Left lung (tissue), 10 donors: ENCODE measurements around the gene FAXDC2. TPM values are rescaled to one million over a fixed set of nuclear protein-coding genes. Genes with fewer than 3 reads are reported as not detected.
A peak's percentile ranks its signal among the peaks of the same experiment; 100 is the strongest.

Experiments
- ATAC-seq: fragments of 200-7000 bp; cut with Tn5 transposase; one replicate; pipeline ENCODE4 v1.9.1; 2020; ENCODE audit warnings: moderate library complexity
- DNase-seq, 4 donors: peaks; one replicate each; pipeline ENCODE4 v3.0.0-alpha.2; 2013 to 2020
- H3K27ac ChIP-seq, 2 donors: fragments of 200-600 bp; sonication (generic) in 1 of 2; one replicate each; pipeline versions ENCODE4 v1.5.0 to v1.8.0; 2020 to 2021
- H3K27me3 ChIP-seq, 2 donors: fragments of 200-600 bp; sonication (generic) in 1 of 2; one replicate each; pipeline versions ENCODE4 v1.5.0 to v1.8.0; 2020 to 2021
- H3K36me3 ChIP-seq, 2 donors: fragments of 200-600 bp; sonication (generic) in 1 of 2; one replicate each; pipeline versions ENCODE4 v1.5.0 to v1.8.0; 2020 to 2021
- H3K4me1 ChIP-seq, 2 donors: fragments of 200-600 bp; one replicate each; pipeline ENCODE4 v1.8.0; 2021
- H3K4me3 ChIP-seq, 2 donors: fragments of 200-600 bp; sonication (generic) in 1 of 2; one replicate each; pipeline versions ENCODE4 v1.5.0 to v1.8.0; 2020 to 2021; ENCODE audit warnings: mild to moderate bottlenecking in 1 of 2
- H3K9me3 ChIP-seq, 2 donors: fragments of 200-600 bp; sonication (generic) in 1 of 2; one replicate each; pipeline versions ENCODE4 v1.5.0 to v1.8.0; 2020 to 2021
- intact Hi-C, 2 donors: fragments of 100-400 bp; cut with DNase I; formaldehyde crosslinking; loops; one replicate each; pipeline versions ENCODE4 v1.11.2 to v1.14.2; 2022
- polyA plus RNA-seq, 6 donors: library from polyadenylated mRNA; unstranded; fragments of 120-200 nt; gene quantifications; one replicate each; pipeline ENCODE4 v1.2.1, GENCODE V29; 2013; ENCODE audit not compliant: insufficient read length in 6 of 6
- total RNA-seq, 2 donors: library from RNA; stranded (reverse); fragmentation: NEBNext Ultra II Directional; extraction: Animal tissue kit (Norgen Biotek cat#: 25700); gene quantifications; one replicate each; pipeline ENCODE4 v1.2.1, GENCODE V29; 2021
- TF ChIP-seq, protein P1 (sequence below), 2 donors: fragments of 200-600 bp; sonication (generic) in 1 of 2; IDR thresholded peaks; one replicate each; pipeline versions ENCODE4 v1.5.0 to v1.8.0; 2021; ENCODE audit warnings: antibody characterized with exemption in 2 of 2
- donor health status: DM: no; HTN: yes; CAD: no.
- donor health status: DM: no; HTN: no; CAD: no.

FAXDC2 gene
- total and polyA plus RNA-seq, 8 donors, result 17.9 to 55.3 (median 37.0) TPM

DNA sequence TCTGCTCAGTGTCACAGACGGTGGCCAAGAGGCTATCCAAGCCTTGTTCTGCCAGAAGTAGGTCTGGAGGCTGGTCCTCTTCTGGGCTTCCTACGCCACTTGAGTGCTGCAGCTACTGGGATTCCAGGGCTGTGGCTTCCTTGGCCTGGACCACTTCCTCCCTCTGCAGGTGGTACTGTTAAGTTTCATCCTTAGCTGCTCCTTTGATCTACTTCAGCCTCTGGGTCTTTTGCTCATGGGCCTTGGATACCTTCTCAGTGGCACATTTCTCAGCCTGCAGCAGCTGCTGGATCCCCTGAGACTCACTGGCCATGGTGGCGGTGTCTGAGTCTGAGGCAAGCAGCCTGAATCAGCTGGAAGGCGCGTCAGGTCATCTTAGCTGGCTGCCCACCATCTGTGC is 18.3 kb upstream of the FAXDC2 start:
- ATAC-seq (peak; percentile 62), DNase-seq (no peak)
- intact Hi-C loops, result no loop called here
- Histone ChIP-seq H3K4me1 (peaks cover 10 to 25% of the 10 kb centered on the region in 2 donors), H3K36me3 (peaks cover 0 to 96% of the 10 kb centered on the region in 2 donors), H3K4me3 (no peak overlapping the region), H3K27ac (no peak overlapping the region), H3K27me3 (no peaks in the 10 kb centered on the region), H3K9me3 (no peaks in the 10 kb centered on the region)
- TF ChIP-seq, protein P1, sequence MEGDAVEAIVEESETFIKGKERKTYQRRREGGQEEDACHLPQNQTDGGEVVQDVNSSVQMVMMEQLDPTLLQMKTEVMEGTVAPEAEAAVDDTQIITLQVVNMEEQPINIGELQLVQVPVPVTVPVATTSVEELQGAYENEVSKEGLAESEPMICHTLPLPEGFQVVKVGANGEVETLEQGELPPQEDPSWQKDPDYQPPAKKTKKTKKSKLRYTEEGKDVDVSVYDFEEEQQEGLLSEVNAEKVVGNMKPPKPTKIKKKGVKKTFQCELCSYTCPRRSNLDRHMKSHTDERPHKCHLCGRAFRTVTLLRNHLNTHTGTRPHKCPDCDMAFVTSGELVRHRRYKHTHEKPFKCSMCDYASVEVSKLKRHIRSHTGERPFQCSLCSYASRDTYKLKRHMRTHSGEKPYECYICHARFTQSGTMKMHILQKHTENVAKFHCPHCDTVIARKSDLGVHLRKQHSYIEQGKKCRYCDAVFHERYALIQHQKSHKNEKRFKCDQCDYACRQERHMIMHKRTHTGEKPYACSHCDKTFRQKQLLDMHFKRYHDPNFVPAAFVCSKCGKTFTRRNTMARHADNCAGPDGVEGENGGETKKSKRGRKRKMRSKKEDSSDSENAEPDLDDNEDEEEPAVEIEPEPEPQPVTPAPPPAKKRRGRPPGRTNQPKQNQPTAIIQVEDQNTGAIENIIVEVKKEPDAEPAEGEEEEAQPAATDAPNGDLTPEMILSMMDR (IDR thresholded peaks at IDR 0.05), result no peak

DNA sequence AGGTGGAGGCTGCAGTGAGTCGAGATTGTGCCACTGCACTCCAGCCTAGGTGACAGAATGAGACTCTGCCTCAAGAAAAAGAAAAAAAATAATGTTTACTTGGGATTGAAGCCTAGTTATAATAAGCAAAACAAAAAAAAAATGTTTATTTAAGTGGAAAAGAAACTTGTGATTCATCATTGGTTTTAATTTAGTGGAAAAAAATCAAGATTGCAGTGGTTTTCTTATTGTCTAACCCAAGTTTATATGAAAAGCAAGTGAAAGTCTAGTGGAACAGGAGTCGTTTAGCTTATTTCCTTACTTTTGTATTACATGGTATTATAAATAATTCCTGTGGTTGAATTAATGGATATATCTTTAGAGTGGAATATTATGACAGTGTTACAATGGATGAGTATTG is 16.4 kb upstream of the FAXDC2 start:
- H3K4me1 ChIP-seq, result peaks cover 18 to 40% of the 10 kb centered on the region in 2 donors
- peaks cover 0 to 85% of the 10 kb centered on the region in 2 donors for H3K36me3 ChIP-seq
- TF ChIP-seq, protein P1 (IDR thresholded peaks at IDR 0.05), result no peak
- no peak overlapping the region for H3K4me3 ChIP-seq
- intact Hi-C loops, result no loop called here
- no peak for DNase-seq
- no peaks in the 10 kb centered on the region for H3K9me3 ChIP-seq
- ATAC-seq, result no peak
- no peak overlapping the region for H3K27ac ChIP-seq
- no peaks in the 10 kb centered on the region for H3K27me3 ChIP-seq

DNA sequence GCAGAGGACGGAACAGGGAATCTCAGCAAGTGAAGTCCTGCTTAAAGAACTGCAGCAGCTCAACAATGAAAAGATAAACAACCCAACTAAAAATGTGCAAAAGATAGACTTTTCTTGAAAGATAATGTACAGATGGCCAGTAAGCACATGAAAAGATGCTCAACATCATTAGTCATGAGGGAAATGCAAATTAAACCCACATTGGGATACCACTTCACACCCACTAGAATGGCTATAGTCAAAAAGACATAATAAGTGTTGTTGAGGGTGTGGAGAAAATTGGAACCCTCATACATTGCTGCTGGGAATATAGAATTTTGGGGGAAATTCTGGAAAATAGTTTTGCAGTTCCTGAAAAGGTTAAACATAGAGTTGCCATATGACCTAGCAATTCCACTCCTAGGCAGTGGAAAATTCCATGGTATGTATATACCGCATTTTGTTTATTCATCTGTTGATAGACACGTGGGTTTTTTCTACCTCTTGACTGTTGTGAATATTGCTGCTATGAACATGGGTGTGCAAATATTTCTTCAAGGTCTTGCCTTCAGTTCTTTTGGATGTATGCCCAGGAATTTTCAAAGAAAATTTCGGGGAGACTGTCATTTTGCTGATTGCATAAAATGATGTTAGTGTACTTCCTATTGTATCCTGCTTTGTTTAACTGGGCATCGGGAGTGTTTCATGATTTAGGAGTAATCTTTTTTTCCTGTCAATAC is 15.2 kb upstream of the FAXDC2 start:
- no peak overlapping the region for H3K4me3 ChIP-seq
- TF ChIP-seq, protein P1 (IDR thresholded peaks at IDR 0.05), result no peak
- no peaks in the 10 kb centered on the region for H3K9me3 ChIP-seq
- no peaks in the 10 kb centered on the region for H3K27me3 ChIP-seq
- DNase-seq (no peak), ATAC-seq (no peak)
- peaks cover 29 to 52% of the 10 kb centered on the region in 2 donors for H3K4me1 ChIP-seq
- H3K27ac ChIP-seq, result peak overlapping the region in 1 of 2 donors; percentile 18
- H3K36me3 ChIP-seq, result peaks cover 0 to 73% of the 10 kb centered on the region in 2 donors
- intact Hi-C loops, result no loop called here

DNA sequence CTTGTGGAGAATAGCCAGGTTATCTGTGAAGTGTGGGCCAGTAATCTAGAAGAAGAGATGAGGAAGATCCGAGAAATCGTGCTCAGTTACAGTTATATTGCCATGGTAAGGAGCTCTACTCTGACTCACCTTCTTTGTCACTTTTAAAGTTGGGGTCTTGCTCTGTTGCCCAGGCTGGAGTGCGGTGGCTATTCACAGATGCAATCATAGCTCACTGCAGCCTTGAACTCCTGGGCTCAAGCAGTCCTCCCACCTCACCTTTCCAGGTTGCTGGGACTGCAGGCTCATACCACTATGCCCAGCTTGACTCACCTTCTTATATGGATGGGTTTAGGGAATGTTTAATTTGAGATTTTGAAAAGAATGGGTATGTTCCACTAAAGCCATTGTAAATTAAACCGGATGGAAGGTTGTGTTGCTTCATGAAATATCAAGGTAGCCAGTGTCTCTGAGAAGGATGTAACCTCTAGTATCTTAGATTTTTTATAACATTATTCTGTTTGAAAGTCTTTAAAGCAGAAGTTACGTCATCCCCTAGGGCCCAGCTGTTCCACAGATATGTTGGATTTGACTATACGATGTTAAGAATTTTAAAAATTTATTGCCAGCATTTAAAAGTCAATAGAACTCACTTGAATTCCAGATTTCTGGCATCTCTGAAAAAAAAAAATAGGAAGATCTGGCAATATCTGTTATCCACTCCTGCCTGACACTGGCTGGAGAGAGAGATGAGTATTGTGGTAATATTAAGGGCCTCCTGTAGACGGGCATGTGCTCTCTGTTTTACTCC is 13.1 kb upstream of the FAXDC2 start:
- Histone ChIP-seq H3K36me3 (peaks cover 0 to 52% of the 10 kb centered on the region in 2 donors), H3K27me3 (no peaks in the 10 kb centered on the region), H3K4me3 (no peak overlapping the region), H3K27ac (peak overlapping the region in 1 of 2 donors; percentile 39), H3K4me1 (peaks cover 33 to 66% of the 10 kb centered on the region in 2 donors), H3K9me3 (no peaks in the 10 kb centered on the region)
- ATAC-seq, result no peak
- intact Hi-C loops, result no loop called here
- TF ChIP-seq, protein P1 (IDR thresholded peaks at IDR 0.05), result no peak
- no peak for DNase-seq

DNA sequence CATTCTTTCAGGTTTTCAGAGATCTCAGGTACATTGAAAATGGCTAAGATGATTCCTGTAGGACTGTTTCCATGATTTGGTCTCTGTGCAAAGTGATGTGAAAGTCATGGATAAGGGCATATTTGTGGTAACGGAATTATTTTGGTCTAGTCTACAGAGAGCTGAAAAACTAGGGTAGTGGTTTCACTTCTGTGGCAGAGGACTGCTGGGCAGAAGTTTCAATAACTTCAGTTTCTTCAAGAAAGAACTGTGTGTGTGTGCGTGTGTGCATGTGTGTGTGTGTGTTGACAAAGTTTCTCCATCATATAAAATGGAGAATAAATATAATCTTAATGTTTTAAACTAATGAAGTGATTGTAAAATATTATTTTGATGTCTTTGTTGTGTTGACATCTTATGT is 12.4 kb upstream of the FAXDC2 start:
- Histone ChIP-seq H3K36me3 (peaks cover 0 to 45% of the 10 kb centered on the region in 2 donors), H3K27me3 (no peaks in the 10 kb centered on the region), H3K4me1 (peaks cover 33 to 66% of the 10 kb centered on the region in 2 donors), H3K4me3 (no peak overlapping the region), H3K9me3 (no peaks in the 10 kb centered on the region), H3K27ac (peak overlapping the region; percentile 15 to 39)
- intact Hi-C loops, result no loop called here
- TF ChIP-seq, protein P1 (IDR thresholded peaks at IDR 0.05), result no peak
- no peak for ATAC-seq
- DNase-seq, result no peak
